ENCODE results near the gene DOCK3.
"Not testable (repeated sequence)": the region's sequence is repeated elsewhere in the genome, so short reads cannot be mapped to it uniquely, and the experiment has no call there.

DOCK3 gene

DNA sequence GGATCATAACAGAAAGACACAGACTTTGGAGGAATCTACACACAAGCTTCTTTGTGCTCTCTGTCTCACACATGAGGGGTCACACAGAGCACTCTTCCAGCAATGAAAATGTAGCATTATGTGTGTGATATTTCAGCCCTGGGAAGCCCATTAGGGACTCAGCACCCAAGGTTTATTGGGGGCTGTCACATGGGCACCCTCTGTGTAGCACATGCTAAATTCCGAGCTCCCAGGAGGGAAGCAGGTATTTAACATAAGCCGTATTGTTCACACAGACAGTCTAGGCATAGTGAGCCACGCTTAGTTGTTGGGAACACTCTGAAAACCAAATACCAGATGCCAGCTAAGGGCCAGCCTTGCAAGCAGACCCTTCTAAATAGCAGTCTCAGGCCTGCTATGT lies 448.8 kb downstream of the DOCK3 start:
- DNase-seq = no peak

- not testable (repeated sequence) for DNase-seq
These were observed 456.9 kb downstream of the DOCK3 start for GRCh38 chr3:51131607-51132006.

DNA sequence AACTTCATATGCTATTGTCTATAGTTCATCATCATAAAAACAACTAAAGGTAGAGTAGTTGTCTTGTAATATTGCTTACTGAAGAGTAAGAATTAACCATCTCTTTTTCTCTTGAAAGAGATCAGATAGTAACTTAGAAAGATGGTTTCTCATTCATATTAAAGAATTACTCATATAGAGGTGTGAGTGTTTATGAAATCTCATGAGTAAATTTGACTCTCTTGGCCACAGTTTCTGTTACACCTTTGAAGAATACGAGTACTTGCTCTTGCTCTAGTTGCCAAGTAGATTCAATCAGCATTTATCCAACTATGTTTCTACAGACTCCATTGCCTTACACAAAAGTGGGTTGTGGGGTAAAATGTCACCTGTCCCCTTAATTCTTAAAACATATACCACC lies 463.0 kb downstream of the DOCK3 start:
- no peak for DNase-seq

- no peak for DNase-seq
These were observed 464.9 kb downstream of the DOCK3 start for GRCh38 chr3:51139616-51140015.

DNA sequence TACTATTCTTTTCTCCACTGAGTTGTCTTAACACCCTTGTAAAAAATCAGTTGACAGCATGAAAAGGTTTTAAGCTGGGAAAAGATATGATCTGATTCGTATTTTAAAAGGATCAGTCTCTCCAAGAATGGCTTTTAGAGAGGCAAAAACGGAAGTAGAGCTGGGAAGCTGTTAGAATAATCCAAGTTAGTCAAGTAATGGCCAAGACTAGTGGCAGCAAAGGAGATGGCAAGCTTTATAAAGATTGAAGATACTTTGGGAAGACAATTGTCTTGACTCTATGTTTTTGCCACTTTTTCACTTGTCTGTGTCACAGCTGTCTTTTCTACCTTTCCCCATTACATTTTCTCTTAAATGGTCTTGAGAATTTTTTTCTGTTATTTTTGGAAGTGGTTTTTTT lies 466.8 kb downstream of the DOCK3 start:
- peak; percentile 2 for DNase-seq

GRCh38 chr3:51145811-51146585 lies 471.3 kb downstream of the DOCK3 start:
- DNase-seq = no peak

DNA sequence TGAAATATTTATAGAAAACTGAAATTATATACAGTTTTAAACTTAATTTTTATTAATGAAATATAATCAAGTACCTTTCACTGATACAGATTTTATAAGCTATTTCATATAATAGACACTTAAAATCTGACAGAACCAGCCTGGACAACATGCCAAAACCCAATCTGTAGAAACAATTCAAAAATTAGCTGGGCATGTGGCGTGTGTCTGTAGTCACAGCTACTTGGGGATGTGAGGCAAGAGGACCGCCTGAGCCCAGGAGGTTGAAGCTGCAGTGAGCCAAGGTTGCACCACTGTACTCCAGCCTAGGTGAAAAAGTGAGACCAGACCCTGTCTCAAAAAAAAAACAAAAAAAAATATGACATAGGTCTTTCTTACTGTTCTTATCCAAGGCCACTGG lies 472.1 kb downstream of the DOCK3 start:
- no peak for DNase-seq

DNA sequence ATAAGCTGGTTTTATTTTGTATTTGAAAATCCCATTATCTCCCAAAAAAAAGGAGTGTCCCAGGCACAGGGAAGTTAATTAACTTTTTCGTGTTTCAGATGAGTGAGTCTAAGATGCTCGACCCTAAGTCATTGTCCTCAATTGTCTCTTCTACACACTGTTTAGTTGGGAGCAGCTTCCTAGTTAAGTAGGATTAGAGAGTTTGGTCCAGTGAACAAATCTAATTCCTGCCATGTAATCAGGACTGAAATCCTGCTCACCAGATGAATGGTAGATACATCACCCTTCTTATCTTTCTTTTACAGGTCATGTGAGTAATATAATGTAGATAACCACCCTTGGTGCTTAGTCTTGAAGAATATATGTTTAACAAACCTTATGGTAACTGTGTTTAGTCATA lies 481.4 kb downstream of the DOCK3 start:
- DNase-seq = no peak

DNA sequence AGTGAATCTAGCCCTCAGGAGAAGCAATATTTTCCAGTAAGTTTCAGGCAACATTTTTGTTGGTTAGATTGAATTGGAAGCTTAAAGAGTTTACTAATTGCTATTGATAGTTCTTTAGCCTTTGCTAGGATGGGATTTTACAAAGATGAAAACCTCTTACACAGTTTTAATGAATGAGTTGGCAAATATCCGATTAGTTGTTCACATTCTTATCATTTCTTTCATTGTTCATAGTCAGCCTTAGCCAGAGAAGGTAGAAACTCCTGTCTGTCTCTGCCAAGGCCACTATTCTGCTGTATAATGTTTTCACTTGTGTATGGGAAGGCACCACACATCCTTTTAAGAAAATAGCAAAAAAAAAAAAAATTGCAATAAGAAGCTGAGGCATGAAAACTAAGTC lies 488.3 kb downstream of the DOCK3 start:
- no peak for DNase-seq

- no peak for DNase-seq
These were observed 499.0 kb downstream of the DOCK3 start for GRCh38 chr3:51173518-51174271.

DNA sequence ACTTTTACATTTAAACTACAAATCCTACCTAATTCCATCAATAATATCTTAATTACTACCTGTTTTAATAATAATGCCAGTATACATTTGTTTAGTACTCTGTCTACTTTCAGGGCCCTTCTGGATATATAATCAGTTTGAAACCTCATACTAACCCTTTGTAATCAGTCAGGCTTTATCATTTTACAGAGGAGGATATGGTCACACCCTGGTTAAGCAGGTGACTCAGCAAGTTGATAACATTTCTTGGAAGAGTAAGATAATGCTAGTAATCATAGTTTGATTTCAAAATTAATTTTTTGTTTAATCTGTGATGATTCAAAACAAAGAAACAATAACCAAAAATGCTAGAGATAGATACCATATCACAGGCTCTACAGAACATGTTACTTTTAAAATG lies 502.2 kb downstream of the DOCK3 start:
- no peak for DNase-seq

DNA sequence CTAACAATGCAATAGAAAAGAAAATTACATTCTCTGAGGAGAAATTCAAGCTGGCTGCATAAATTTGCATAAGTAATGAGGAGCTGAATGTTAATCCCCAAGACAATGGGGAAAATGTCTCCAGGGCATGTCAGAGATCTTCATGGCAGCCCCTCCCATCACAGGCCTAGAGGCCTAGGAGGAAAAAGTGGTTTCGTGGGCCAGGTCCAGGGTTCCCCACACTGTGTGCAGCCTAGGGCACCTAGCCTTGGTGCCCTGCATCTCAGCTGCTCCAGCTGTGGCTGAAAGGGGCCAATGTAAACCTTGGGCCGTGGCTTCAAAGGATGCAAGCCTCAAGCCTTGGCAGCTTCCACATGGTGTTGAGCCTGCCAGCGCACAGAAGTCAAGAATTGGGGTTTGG lies 511.7 kb downstream of the DOCK3 start:
- DNase-seq = not testable (repeated sequence)

DNA sequence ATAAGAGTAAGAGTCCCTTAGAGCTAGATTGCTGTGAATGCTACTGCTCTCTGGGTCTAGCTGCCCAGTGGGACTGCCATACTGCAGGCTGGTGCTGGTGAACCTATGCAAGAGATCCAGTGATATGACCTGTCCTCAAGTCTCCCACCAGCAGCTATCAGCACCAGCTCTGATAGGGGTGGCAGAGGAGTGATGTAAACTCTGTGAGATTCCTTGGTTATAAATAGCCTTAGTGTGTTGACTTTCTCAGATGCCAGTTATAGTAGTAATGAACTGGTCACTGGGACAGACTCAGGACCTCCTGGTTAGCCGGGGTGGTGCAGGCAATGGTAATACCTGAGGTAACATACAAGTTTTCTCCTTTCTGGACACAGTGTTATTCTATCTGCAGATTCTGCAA lies 515.5 kb downstream of the DOCK3 start:
- no peak for DNase-seq

DNA sequence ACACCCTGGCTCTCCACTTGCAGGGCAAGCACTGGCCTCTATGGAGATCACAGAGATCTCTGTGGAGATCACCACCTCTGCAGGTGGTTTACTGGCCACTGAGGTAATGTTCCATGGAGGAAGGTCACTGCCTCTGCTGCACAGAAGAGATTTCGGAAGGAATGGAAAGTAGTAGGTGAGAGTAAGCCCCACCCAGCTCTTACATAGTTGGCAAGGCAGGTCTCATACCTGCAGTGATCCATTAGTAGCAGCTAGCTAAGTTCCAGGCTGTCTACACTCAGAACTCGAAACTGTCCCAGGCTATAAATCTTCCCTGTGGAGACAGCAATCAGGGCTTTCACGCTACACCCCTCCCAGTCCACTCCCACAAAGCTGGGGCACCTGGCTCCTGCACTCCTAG lies 516.1 kb downstream of the DOCK3 start:
- no peak for DNase-seq

GRCh38 chr3:51191768-51192167 lies 517.0 kb downstream of the DOCK3 start:
- DNase-seq = no peak

DNA sequence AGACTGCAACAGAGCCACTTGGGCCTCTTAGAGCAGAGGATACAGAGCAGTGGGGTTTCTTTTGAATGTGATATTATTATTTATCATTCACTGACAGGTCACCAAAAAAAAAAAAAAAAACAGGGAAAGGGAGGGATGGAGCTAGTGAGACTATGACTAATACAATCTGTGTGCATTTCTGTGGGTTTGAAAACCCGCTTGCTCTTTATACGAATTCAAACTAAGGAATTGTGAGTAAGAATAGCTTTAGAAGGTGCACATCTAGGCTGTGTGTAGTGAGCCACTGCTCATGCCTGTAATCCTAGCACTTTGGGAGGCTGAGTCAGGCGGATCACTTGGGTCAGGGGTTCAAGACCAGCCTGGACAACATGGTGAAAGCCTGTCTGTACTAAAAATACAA lies 523.8 kb downstream of the DOCK3 start:
- DNase-seq = no peak

- DNase-seq = not testable (repeated sequence)
These were observed 524.6 kb downstream of the DOCK3 start for GRCh38 chr3:51199296-51199695.

DNA sequence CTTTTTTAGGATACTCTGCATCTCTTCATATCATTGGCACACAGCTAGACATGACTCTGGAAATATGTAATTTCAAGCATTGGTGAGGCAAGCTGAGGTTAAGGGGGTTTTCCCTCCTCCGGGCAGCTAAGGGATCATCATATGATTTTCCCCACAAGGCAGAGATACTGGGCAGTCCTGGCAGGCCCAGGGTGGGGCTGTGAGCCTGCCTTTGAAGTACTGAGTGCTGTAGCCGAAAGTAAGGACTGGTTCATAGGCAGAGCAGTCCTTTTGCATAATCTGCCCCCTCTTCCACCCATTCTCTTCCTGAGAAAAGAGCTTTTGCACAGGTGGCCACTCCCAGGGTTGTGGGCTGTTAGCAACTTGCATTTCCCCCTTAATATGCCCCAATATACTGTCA lies 541.6 kb downstream of the DOCK3 start:
- peak; percentile 48 for DNase-seq

DNA sequence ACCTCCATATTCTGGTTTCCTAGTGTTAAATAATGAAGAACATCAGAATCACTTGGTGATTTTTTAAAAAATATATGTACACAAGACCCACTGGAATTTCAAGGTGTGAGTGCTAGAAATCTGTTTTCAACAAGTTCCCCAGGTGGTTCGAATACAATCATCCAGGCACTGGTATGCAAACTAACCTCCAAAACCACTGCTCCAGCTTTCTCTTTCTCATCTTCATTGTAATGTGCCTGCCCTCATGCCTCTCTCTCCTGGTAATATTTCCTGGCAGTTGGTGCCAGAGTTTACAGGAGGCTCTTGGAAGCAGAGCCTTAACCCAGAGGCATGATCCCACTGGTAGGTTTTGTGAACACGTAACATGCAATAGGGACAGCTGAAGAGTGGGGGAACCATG lies 547.2 kb downstream of the DOCK3 start:
- no peak for DNase-seq

- DNase-seq = no peak
These were observed 549.6 kb downstream of the DOCK3 start for GRCh38 chr3:51224283-51224682.

DNA sequence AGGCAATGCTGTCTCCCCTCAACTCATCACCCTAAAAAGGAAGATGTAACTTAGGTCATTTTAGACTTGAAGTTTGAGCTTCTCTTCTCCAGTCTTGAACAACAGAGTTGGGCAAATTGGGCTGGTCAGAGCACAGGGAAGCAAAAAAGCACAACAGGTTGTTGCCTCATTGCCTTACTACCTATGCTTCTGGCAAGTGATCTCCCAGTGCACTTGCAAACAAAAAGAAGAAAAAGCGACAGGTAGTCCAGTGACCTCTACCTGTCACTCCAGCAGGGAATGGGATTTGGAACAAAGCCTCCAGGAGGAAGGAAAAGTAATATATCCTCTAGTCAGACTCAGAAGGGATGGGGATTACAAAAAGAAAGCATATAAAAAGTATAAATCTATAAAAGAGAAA lies 550.1 kb downstream of the DOCK3 start:
- no peak for DNase-seq

- no peak for DNase-seq
These were observed 568.2 kb downstream of the DOCK3 start for GRCh38 chr3:51242939-51243338.

DNA sequence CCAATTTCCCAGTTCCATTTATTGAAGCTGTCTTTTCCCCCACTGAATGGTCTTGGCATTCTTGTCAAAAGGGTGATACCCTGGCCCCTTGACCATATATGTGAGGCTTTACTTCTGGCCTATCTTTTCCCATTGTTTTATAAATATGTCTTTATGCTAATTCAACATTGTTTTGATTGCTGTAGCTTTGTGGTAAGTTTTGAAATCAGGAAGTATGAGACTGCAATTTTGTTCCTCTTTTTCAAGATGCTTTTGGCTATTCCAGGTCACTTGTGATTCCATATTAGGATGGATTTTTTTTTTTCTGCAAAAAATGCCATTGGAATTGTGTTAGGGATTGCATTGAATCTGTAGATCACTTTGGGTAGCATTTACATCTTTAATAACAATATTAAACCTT lies 569.2 kb downstream of the DOCK3 start:
- DNase-seq = peak; percentile 52

DNA sequence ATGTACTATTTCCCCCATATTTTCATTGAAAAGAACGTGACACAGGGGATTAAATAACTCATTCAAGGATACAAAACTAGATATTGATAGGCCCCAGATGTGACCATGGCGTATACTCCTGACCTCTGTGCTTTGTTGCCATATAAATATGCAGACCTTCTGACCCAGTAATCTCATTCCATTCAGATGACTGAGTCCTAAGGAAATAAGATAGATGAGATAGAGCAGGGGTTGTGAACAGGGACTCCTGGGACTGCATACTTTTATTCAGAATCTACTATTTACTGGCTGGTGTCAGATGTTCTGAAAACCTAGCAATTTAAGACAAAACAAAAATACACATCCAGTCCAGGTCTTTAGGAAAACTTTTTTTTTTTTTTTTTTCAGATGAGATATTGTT lies 571.1 kb downstream of the DOCK3 start:
- no peak for DNase-seq

GRCh38 chr3:51257870-51258269 lies 583.1 kb downstream of the DOCK3 start:
- DNase-seq = peak; percentile 64

All from inflammatory macrophage treated with lipopolysaccharide for 4 hours (primary cell).